Testis (tissue), 3 donors: ENCODE measurements around the gene HK2. TPM values are rescaled to one million over a fixed set of nuclear protein-coding genes. Genes with fewer than 3 reads are reported as not detected.

Experiments used
- DNase-seq: peaks from one replicate; pipeline ENCODE4 v3.0.0-alpha.2; 2019
- H3K27ac ChIP-seq, 2 donors: fragments of 200-600 bp; sonication (generic); one replicate each; pipeline ENCODE4 v1.5.1; 2019
- H3K27me3 ChIP-seq: fragments of 200-600 bp; sonication (generic); one replicate; pipeline ENCODE4 v1.5.1; 2019
- H3K36me3 ChIP-seq: fragments of 200-600 bp; sonication (generic); one replicate; pipeline ENCODE4 v1.5.1; 2017; ENCODE audit warnings: low read depth; ENCODE audit errors: missing control alignments
- H3K4me1 ChIP-seq: fragments of 200-600 bp; sonication (generic); one replicate; pipeline ENCODE4 v1.5.1; 2019
- H3K4me3 ChIP-seq, 2 donors: fragments of 200-600 bp; sonication (generic); one replicate each; pipeline ENCODE4 v1.5.1; 2017 to 2019
- H3K9me3 ChIP-seq: fragments of 200-600 bp; sonication (generic); one replicate; pipeline ENCODE4 v1.5.1; 2017
- POLR2A ChIP-seq: fragments of 450-650 bp; IDR thresholded peaks from one replicate; pipeline ENCODE4 v1.6.1; 2017; ENCODE audit warnings: antibody characterized with exemption, mild to moderate bottlenecking, moderate library complexity
- WGBS, 2 donors: methylation state at CpG; one replicate each; pipeline ENCODE4 v1.1.5; 2018; 5-methylcytosine and 5-hydroxymethylcytosine counted together
- intact Hi-C: fragments of 100-400 bp; cut with DNase I; formaldehyde crosslinking; loops from one replicate; pipeline ENCODE4 v1.15.1; 2023; ENCODE audit warnings: low total_unique reads
- polyA plus RNA-seq: library from polyadenylated mRNA; stranded (reverse); fragments of 350-450 nt; fragmentation: Illumina TruSeq; extraction: RNeasy Lipid Tissue Mini Kit (QIAGEN cat#74804); gene quantifications from one replicate; pipeline ENCODE4 v1.2.3, GENCODE V29; 2014; ENCODE audit warnings: low read depth, low replicate concordance; ENCODE audit not compliant: insufficient read depth
- total RNA-seq, 2 donors: library from RNA; depleted of rRNA; stranded (reverse); fragments of >200 nt; gene quantifications; one replicate each; pipeline ENCODE4 v1.2.3, GENCODE V29; 2016
- TF ChIP-seq, protein P1 (sequence below), 3 experiments: fragments of 450-650 bp in 2 of 3; fragments of 200-600 bp in 1 of 3; sonication (generic) in 1 of 3; IDR thresholded peaks; one replicate each; pipeline ENCODE4 v1.5.1; 2016 to 2019; ENCODE audit warnings: antibody characterized with exemption in 3 of 3, mild to moderate bottlenecking in 2 of 3, moderate library complexity in 1 of 3

Gene HK2
- total and polyA plus RNA-seq, 3 donors from 2014 or later, result 83.5 to 164 (median 142) TPM

DNA sequence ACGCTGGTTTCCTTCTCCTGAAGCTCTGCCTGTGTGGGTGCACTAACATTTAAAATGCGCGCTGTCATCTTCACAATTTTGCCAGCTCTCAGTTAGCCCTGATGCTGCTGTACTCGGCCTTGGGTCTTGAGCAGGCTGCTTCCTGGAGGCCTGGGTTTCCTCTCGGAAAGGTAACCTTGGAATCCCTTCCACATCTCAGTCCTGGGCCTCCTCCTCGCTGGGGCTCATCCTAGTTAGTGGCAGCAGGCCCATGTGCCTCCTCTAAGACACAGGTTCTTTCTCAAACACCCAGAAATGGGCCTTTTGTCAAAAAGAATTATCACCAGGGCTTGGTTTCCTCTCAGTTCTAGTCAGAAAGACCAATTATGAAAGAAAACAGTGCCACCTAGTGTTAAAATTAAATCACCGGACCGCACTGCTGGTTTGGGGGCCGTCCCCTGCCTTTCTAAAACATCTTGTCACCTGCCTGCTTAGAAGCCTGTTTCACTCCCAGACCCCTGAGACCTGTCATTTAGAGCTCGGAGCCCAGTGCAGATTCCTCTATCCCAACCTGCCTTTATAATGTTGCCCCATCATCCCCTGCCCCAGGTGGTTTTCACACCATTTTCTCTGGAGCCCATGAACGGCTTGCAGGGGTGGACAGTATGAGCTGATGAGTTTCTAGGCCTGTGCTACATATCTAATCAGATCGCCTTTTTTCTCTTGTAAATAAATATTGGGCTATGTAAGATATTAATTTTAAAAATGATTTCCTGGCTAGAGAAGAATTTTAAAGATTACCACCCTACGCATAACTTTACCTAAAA lies 42.4 kb downstream of the HK2 start:
- DNase-seq, result peak; percentile 42
- TF ChIP-seq, protein P1, sequence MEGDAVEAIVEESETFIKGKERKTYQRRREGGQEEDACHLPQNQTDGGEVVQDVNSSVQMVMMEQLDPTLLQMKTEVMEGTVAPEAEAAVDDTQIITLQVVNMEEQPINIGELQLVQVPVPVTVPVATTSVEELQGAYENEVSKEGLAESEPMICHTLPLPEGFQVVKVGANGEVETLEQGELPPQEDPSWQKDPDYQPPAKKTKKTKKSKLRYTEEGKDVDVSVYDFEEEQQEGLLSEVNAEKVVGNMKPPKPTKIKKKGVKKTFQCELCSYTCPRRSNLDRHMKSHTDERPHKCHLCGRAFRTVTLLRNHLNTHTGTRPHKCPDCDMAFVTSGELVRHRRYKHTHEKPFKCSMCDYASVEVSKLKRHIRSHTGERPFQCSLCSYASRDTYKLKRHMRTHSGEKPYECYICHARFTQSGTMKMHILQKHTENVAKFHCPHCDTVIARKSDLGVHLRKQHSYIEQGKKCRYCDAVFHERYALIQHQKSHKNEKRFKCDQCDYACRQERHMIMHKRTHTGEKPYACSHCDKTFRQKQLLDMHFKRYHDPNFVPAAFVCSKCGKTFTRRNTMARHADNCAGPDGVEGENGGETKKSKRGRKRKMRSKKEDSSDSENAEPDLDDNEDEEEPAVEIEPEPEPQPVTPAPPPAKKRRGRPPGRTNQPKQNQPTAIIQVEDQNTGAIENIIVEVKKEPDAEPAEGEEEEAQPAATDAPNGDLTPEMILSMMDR (IDR thresholded peaks at IDR 0.05), result peak; percentile 59 to 74 (median 73)
- TF ChIP-seq POLR2A, result no peak
- H3K27ac ChIP-seq, result peak overlapping the region; percentile 35 to 84
- intact Hi-C loops, result loop anchor here (5.0 kb wide), 1 partner anchor 159 kb away; no protein-coding TSS in a partner anchor
- H3K9me3 ChIP-seq, result no peaks in the 10 kb centered on the region
- no peaks in the 10 kb centered on the region for H3K36me3 ChIP-seq
- H3K27me3 ChIP-seq, result no peaks in the 10 kb centered on the region
- WGBS, 2 donors, result 35 to 49% methylated on average over 13 of the region's 13 CpGs
- peaks cover 48% of the 10 kb centered on the region for H3K4me1 ChIP-seq
- no peak overlapping the region for H3K4me3 ChIP-seq

DNA sequence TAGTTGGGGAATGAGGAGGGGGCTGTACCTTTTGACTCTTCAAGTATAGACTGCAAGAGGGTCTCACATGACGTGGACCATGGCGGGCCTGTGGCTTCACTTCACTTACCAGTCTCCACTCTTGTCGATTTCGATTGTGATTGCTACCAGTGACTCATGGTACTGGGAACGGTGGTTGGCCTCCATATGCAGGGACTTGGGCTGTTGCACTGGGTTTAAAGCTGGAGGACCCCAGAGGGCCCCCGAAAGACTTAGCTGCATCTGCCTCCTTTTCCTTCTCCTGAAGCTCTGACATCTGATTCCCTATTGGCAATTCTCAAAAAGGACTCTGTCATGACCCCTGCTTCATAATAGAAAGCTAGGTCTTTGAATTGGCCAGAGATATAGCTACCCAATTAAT lies 43.4 kb downstream of the HK2 start:
- DNase-seq, result no peak
- TF ChIP-seq, protein P1 (IDR thresholded peaks at IDR 0.05), result no peak
- no peak for TF ChIP-seq POLR2A
- intact Hi-C loops, result loop anchor here (5.0 kb wide), 1 partner anchor 160 kb away; no protein-coding TSS in a partner anchor
- Histone ChIP-seq H3K27me3 (no peaks in the 10 kb centered on the region), H3K9me3 (no peaks in the 10 kb centered on the region), H3K36me3 (no peaks in the 10 kb centered on the region), H3K4me1 (peaks cover 37% of the 10 kb centered on the region), H3K4me3 (no peak overlapping the region), H3K27ac (no peak overlapping the region)
- WGBS, 2 donors, result 92 to 98% methylated on average over 6 of the region's 6 CpGs

DNA sequence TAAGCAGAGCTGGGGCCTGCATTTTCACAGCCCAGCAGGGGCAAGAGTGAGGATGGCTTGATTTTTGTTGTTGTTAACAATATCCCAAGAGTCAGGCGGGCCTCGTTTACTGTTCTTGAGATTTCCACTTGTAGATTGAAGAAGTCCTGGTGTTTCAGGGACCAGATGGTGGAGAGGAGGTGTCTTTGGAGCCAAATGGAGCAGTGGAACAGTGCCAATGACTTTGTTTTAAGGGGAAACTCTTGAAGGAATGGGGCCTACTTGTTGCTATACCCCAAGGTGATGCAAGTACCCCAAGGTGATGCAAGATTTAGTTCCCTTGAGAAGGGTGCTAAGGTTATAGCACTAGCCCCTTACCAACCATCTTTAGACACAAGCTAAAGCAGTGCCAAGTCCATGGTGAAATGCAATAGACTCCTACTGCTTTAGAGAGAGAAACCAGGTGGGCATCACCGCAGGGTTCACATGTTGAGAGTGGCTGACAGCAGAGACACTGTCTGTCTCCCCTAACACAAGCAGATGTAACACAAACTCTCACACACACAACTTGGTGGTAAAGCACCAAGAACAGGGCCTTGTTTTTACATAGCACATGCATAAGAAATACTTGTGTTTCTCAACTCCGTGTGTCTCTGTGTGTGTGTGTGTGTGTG lies 44.0 kb downstream of the HK2 start:
- H3K36me3 ChIP-seq, result no peaks in the 10 kb centered on the region
- H3K27ac ChIP-seq, result no peak overlapping the region
- TF ChIP-seq, protein P1 (IDR thresholded peaks at IDR 0.05), result no peak
- TF ChIP-seq POLR2A, result no peak
- intact Hi-C loops, result loop anchor here (5.0 kb wide), 1 partner anchor 161 kb away; no protein-coding TSS in a partner anchor
- H3K9me3 ChIP-seq, result no peaks in the 10 kb centered on the region
- H3K27me3 ChIP-seq, result no peaks in the 10 kb centered on the region
- 86 to 92% methylated on average over 4 of the region's 4 CpGs for WGBS, 2 donors
- peaks cover 32% of the 10 kb centered on the region for H3K4me1 ChIP-seq
- H3K4me3 ChIP-seq, result no peak overlapping the region
- DNase-seq, result no peak

DNA sequence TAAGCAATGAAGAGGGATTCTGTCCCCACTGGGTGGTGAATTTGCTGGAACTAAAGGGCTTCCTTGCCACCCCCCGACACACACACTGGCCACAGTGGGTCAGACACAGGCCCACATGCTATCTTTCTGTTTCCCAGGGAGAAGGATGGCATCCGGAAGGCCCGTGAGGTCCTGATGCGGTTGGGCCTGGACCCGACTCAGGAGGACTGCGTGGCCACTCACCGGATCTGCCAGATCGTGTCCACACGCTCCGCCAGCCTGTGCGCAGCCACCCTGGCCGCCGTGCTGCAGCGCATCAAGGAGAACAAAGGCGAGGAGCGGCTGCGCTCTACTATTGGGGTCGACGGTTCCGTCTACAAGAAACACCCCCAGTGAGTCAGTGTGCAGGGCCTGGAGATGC lies 44.6 kb downstream of the HK2 start:
- intact Hi-C loops, result loop anchor here (5.0 kb wide), 1 partner anchor 161 kb away; no protein-coding TSS in a partner anchor
- Histone ChIP-seq H3K9me3 (no peaks in the 10 kb centered on the region), H3K4me3 (no peak overlapping the region), H3K4me1 (peaks cover 26% of the 10 kb centered on the region), H3K27ac (no peak overlapping the region), H3K36me3 (no peaks in the 10 kb centered on the region), H3K27me3 (no peaks in the 10 kb centered on the region)
- TF ChIP-seq POLR2A, result no peak
- TF ChIP-seq, protein P1 (IDR thresholded peaks at IDR 0.05), result no peak
- 90 to 91% methylated on average over 18 to 20 of the region's 20 CpGs for WGBS, 2 donors
- DNase-seq, result no peak
